Measurements from ENCODE around the gene PITPNM3.

PITPNM3 gene

DNA sequence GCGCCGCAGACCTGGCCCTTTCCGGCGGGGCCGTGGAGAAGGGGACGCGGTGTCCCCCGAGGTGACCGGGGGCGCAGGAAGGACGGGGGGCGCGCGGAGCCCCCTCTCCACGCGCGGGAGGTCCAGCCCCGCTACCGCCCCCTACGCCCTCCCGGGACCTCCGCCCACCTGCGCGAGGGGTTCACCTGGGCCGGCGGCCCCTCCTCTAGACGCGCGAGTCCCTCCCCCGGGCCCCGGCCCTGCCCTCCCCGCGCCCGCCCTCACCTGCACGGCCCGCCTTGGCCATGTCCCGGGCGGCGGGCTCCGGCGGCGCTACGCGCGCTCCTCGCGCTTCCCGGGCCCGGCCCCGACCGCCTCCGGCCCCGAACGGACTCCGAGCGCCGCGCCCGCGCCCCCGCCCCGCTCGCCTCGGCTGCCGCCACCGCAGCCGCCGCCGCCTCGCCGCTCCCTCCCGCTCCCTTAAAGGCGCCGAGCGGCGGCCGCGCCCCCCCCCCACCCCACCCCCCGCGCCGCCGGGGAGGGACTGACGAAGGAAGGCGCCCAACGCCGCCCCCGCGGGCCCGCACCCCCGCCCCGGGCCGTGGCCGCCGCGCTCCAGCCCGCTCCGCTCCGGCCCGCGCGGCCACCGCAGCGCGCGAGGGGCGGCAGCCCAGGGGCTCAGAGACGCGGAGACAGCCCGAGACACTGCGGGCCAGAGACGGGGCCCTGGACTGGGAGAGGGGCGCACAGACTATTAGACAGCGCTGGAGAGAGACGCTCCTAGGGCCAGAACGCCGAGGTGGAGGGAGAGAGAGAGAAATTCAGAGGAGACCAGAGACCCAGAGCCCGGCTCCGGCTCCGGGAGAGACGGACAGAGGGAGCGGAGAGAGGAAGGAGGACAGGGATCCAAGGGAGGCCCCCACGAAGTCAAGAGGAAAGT lies at the start of gene PITPNM3:
TSS of gene PITPNM3 (minus strand) at position 435 of the 919 bp plus-strand sequence. CDS start at position 286, 149 bp downstream.
- H3K4me3 ChIP-seq (ENCODE audit: low read depth, low read length): no peak within 1 kb of the TSS
- TF ChIP-seq, protein P1, sequence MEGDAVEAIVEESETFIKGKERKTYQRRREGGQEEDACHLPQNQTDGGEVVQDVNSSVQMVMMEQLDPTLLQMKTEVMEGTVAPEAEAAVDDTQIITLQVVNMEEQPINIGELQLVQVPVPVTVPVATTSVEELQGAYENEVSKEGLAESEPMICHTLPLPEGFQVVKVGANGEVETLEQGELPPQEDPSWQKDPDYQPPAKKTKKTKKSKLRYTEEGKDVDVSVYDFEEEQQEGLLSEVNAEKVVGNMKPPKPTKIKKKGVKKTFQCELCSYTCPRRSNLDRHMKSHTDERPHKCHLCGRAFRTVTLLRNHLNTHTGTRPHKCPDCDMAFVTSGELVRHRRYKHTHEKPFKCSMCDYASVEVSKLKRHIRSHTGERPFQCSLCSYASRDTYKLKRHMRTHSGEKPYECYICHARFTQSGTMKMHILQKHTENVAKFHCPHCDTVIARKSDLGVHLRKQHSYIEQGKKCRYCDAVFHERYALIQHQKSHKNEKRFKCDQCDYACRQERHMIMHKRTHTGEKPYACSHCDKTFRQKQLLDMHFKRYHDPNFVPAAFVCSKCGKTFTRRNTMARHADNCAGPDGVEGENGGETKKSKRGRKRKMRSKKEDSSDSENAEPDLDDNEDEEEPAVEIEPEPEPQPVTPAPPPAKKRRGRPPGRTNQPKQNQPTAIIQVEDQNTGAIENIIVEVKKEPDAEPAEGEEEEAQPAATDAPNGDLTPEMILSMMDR (IDR thresholded peaks at IDR 0.05; ENCODE audit: borderline replicate concordance, insufficient read depth, low read depth, low read length): no peak

DNA sequence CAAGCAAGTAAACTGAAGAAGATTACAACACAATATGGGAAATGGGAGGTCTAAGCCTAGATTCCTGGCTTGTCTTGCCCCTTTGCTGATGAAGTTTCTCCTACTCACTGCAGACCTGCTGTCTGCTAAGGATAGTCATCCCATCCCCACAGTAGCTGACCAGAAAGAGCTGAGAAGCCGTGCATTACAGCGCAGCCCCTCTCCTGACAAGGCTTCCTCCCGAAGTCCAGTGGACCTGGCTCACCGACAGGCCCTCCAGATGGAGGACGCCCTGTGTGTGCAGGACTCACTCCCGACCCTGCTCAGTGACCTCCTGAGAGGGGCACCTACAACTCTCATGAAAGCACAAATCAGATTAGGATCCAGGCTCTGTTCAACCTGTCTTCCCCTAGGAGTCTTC lies 48.8 kb upstream of the PITPNM3 start:
- H3K4me3 ChIP-seq (ENCODE audit: low read depth, low read length): no peak overlapping the region
- TF ChIP-seq, protein P1 (IDR thresholded peaks at IDR 0.05; ENCODE audit: borderline replicate concordance, insufficient read depth, low read depth, low read length): no peak

DNA sequence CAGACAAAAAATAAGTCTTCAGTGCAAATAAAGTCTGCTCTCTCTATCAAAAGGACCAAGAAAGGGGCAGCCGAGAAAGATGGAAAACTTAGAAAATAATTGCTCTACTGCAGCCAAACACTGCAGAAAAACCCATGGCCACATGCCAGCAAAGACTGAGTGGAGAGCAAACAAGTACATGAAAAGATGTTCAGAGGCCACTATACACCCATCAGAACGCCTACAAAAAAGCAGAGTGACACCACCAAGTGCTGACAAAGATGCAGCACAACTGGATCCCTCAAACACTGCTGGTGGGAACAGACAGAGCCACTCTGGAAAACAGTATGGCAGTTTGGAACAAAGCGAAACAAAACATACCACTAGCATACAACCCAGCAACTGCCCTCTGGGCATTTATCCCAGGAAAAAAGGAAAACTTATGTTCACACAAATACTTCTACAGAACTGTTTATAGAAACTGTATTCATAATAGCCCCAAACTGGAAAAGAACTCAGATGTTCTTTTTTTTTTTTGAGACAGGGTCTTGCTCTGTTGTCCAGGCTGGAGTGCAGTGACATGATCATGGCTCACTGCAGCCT lies 47.5 kb upstream of the PITPNM3 start:
- TF ChIP-seq, protein P1 (IDR thresholded peaks at IDR 0.05; ENCODE audit: borderline replicate concordance, insufficient read depth, low read depth, low read length): no peak
- H3K4me3 ChIP-seq (ENCODE audit: low read depth, low read length): no peak overlapping the region

DNA sequence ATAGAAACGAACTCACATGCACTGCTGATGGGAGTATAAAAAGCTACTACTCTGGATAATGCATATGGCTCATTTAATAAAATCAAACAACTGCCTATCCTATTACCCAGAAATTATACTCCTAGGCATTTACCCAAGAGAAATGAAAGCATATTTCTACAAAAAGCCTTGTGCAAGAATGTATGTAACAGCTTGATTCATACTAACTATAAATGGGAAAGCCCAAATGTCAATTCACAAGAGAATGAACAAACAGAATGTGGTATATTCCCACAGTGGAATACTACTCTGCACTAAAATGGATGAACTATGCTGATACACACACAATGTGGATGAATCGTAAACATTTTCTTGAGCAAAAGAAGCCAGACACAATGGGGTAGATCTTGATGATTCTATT lies 45.8 kb upstream of the PITPNM3 start:
- TF ChIP-seq, protein P1 (IDR thresholded peaks at IDR 0.05; ENCODE audit: borderline replicate concordance, insufficient read depth, low read depth, low read length): no peak

DNA sequence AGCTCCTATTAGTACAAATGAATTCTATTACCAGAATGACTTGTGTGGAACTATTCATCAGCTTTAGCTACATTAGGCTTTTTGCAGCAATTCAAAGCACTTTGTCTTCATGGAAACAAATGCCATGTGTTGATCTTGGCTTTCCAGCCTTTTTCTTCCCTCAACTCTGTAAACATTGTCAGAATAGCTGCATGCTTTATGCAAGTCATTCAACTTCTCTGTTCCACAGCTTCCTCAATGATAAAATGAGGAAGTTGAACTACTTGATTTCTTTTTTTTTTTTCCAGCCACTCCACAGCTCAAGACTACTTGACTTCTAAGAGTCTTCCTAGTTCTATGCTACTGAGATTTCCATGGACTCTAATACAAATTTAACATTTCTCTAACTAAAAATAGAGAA lies 43.0 kb upstream of the PITPNM3 start:
- TF ChIP-seq, protein P1 (IDR thresholded peaks at IDR 0.05; ENCODE audit: borderline replicate concordance, insufficient read depth, low read depth, low read length): no peak
- no peak overlapping the region for H3K4me3 ChIP-seq (ENCODE audit: low read depth, low read length)

More for the DNA sequence above, 45.8 kb upstream of the PITPNM3 start:
- H3K4me3 ChIP-seq (ENCODE audit: low read depth, low read length): no peak overlapping the region

DNA sequence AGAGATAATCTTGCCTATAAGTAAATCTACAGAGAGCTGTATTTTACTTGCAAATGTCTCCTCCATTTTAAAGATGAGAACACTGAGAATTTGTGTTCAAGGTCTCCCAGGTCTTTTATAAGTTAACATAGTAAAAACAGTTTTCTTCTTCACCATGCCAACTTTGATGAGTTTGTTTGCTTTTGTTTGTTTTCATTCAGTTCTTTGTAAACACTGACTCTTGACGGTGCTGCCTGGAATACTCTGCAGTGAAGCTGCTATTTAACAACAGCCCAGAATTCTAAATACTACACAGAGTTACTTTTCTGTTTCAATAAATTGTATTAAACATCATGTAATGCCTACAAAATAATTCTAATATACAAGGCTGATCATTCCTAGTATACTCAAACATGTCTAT lies 41.4 kb upstream of the PITPNM3 start:
- TF ChIP-seq, protein P1 (IDR thresholded peaks at IDR 0.05; ENCODE audit: borderline replicate concordance, insufficient read depth, low read depth, low read length): no peak
- H3K4me3 ChIP-seq (ENCODE audit: low read depth, low read length): no peak overlapping the region

Data from GM12875 (cell line).